ENCODE data around the gene ST7.
A peak's percentile ranks its signal among the peaks of the same experiment; 100 is the strongest.

Gene ST7

DNA sequence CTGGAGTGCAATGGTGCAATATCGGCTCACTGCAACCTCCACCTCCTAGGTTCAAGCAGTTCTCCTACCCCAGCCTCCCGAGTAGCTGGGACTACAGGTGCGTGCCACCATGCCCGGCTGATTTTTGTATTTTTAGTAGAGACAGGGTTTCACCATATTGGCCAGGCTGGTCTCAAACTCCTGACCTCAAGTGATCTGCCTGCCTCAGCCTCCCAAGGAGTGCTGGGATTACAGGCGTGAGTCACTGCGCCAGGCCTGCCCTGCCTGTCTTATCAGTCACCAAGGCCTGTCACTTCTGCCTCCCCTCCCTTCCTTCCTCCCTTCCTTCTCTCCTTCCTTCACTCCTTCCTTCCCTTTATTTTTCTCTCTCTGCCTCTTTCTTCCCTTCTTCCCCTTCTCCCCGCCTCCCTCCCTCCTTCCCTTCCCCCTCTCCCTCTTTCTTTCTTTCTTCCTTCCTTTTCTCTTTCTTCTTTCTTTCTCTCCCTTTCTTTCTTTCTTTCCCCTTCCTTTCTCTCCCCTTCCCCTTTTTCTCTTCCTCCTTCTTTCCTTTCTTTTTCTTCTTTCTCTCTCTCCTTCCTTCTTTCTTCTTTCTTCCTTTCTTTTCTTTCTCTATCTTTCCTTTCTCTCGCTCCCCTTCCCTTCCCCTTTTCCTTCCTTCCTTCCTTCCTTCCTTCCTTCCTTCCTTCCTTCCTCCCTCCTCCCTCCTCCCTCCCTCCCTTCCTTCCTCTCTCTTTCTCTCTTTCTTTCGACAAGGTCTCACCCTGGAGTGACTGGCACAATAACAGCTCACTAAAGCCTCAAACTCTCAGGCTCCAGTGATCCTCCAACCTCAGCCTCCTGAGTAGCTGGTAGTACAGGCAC, 3.1 kb upstream of the ST7 start:
- no peak overlapping the region for H3K4me3 ChIP-seq (ENCODE audit: insufficient read depth, low read depth, low read length, poor library complexity, severe bottlenecking)
- peaks cover 7% of the 10 kb centered on the region for H3K4me1 ChIP-seq (ENCODE audit: control insufficient read depth, insufficient read depth, low read length, poor library complexity, severe bottlenecking)
- no peak for DNase-seq
- H3K27me3 ChIP-seq (replicated peaks; ENCODE audit: control insufficient read depth, insufficient read depth, low read length, poor library complexity, severe bottlenecking) = no peaks in the 10 kb centered on the region
- no peaks in the 10 kb centered on the region for H3K36me3 ChIP-seq (ENCODE audit: control insufficient read depth, insufficient read depth, low read length)
- H3K9me3 ChIP-seq (ENCODE audit: control insufficient read depth, low read length) = no peaks in the 10 kb centered on the region
- H3K27ac ChIP-seq (ENCODE audit: insufficient read depth, low read length, poor library complexity, severe bottlenecking) = no peak overlapping the region

GRCh38 chr7:116950889-116951351, 2.4 kb upstream of the ST7 start:
- H3K27me3 ChIP-seq (replicated peaks; ENCODE audit: control insufficient read depth, insufficient read depth, low read length, poor library complexity, severe bottlenecking) = no peaks in the 10 kb centered on the region
- no peaks in the 10 kb centered on the region for H3K9me3 ChIP-seq (ENCODE audit: control insufficient read depth, low read length)
- H3K4me3 ChIP-seq (ENCODE audit: insufficient read depth, low read depth, low read length, poor library complexity, severe bottlenecking) = no peak overlapping the region
- DNase-seq = no peak
- no peak overlapping the region for H3K27ac ChIP-seq (ENCODE audit: insufficient read depth, low read length, poor library complexity, severe bottlenecking)
- peaks cover 7% of the 10 kb centered on the region for H3K4me1 ChIP-seq (ENCODE audit: control insufficient read depth, insufficient read depth, low read length, poor library complexity, severe bottlenecking)
- no peaks in the 10 kb centered on the region for H3K36me3 ChIP-seq (ENCODE audit: control insufficient read depth, insufficient read depth, low read length)

- H3K36me3 ChIP-seq (ENCODE audit: control insufficient read depth, insufficient read depth, low read length) = no peaks in the 10 kb centered on the region
- no peak for DNase-seq
- H3K9me3 ChIP-seq (ENCODE audit: control insufficient read depth, low read length) = no peaks in the 10 kb centered on the region
- no peak overlapping the region for H3K4me3 ChIP-seq (ENCODE audit: insufficient read depth, low read depth, low read length, poor library complexity, severe bottlenecking)
- no peaks in the 10 kb centered on the region for H3K27me3 ChIP-seq (replicated peaks; ENCODE audit: control insufficient read depth, insufficient read depth, low read length, poor library complexity, severe bottlenecking)
- H3K4me1 ChIP-seq (ENCODE audit: control insufficient read depth, insufficient read depth, low read length, poor library complexity, severe bottlenecking) = peaks cover 7% of the 10 kb centered on the region
- no peak overlapping the region for H3K27ac ChIP-seq (ENCODE audit: insufficient read depth, low read length, poor library complexity, severe bottlenecking)
Measured at GRCh38 chr7:116951366-116952292, 1.7 kb upstream of the ST7 start.

- peak overlapping the region; percentile 78 for H3K4me3 ChIP-seq (ENCODE audit: insufficient read depth, low read depth, low read length, poor library complexity, severe bottlenecking)
Measured at GRCh38 chr7:116952635-116953371, 498 bp upstream of the ST7 start.

DNA sequence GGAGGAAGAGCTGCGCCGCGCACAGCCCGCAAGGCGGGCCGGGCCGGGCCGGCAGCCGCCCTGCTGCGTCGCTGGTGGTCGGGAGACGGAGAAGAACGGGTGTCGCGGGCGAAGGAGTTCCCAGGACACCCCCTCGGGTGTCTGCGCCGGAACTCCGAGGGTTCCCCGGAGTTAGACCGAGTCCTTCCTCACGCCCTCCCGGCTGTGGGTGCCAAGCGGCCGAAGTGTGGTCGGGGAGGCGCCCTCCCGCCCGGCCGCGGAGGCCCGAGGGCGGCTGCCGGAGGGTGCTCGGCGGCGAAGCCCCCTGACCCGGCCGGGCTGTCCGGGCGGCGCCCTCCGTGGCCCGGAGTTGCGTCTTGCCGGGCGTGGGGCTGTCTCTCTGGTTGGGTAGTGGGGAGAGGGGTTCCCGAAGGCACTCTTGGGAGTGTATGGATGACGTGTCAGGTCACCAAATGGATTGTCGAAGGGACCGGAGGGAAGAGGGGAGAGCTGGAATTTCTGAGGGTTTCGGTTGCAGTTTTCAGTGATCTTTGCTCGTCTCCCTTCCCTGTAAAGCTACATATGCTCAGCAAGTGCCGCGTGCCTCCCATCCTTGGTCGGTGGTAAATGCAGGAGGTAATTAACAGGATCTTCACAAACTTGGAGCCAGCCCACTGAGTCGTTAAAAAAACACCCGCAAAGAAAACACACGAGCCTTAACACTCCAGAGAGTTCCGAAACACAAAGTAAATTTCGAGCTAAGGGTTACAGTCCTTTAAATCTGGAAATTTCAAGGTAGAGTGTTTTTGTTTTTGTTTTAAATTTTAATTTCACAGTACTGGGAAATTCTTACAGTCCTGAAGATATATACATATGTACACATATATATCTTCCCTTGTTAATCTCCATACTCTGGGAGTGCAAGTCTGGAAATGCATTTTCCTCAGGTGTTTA, 871 bp downstream of the ST7 start:
- Histone ChIP-seq H3K4me3 (ENCODE audit: insufficient read depth, low read depth, low read length, poor library complexity, severe bottlenecking) (peak overlapping the region; percentile 78), H3K27ac (ENCODE audit: insufficient read depth, low read length, poor library complexity, severe bottlenecking) (peak overlapping the region; percentile 50), H3K4me1 (ENCODE audit: control insufficient read depth, insufficient read depth, low read length, poor library complexity, severe bottlenecking) (peaks cover 7% of the 10 kb centered on the region), H3K36me3 (ENCODE audit: control insufficient read depth, insufficient read depth, low read length) (no peaks in the 10 kb centered on the region), H3K9me3 (ENCODE audit: control insufficient read depth, low read length) (no peaks in the 10 kb centered on the region), H3K27me3 (replicated peaks; ENCODE audit: control insufficient read depth, insufficient read depth, low read length, poor library complexity, severe bottlenecking) (no peaks in the 10 kb centered on the region)
- DNase-seq = peak in 1 of 3 donors; percentile 23

More at GRCh38 chr7:116952635-116953371, 498 bp upstream of the ST7 start:
- H3K9me3 ChIP-seq (ENCODE audit: control insufficient read depth, low read length) = no peaks in the 10 kb centered on the region
- no peaks in the 10 kb centered on the region for H3K36me3 ChIP-seq (ENCODE audit: control insufficient read depth, insufficient read depth, low read length)
- H3K27me3 ChIP-seq (replicated peaks; ENCODE audit: control insufficient read depth, insufficient read depth, low read length, poor library complexity, severe bottlenecking) = no peaks in the 10 kb centered on the region
- DNase-seq = no peak
- peak overlapping the region; percentile 52 for H3K27ac ChIP-seq (ENCODE audit: insufficient read depth, low read length, poor library complexity, severe bottlenecking)
- peaks cover 7% of the 10 kb centered on the region for H3K4me1 ChIP-seq (ENCODE audit: control insufficient read depth, insufficient read depth, low read length, poor library complexity, severe bottlenecking)

- Histone ChIP-seq H3K4me1 (ENCODE audit: control insufficient read depth, insufficient read depth, low read length, poor library complexity, severe bottlenecking) (peaks cover 7% of the 10 kb centered on the region), H3K27ac (ENCODE audit: insufficient read depth, low read length, poor library complexity, severe bottlenecking) (no peak overlapping the region), H3K4me3 (ENCODE audit: insufficient read depth, low read depth, low read length, poor library complexity, severe bottlenecking) (no peak overlapping the region), H3K9me3 (ENCODE audit: control insufficient read depth, low read length) (no peaks in the 10 kb centered on the region), H3K36me3 (ENCODE audit: control insufficient read depth, insufficient read depth, low read length) (no peaks in the 10 kb centered on the region), H3K27me3 (replicated peaks; ENCODE audit: control insufficient read depth, insufficient read depth, low read length, poor library complexity, severe bottlenecking) (no peaks in the 10 kb centered on the region)
- no peak for DNase-seq
Measured at GRCh38 chr7:116955340-116955739, 2.0 kb downstream of the ST7 start.

DNA sequence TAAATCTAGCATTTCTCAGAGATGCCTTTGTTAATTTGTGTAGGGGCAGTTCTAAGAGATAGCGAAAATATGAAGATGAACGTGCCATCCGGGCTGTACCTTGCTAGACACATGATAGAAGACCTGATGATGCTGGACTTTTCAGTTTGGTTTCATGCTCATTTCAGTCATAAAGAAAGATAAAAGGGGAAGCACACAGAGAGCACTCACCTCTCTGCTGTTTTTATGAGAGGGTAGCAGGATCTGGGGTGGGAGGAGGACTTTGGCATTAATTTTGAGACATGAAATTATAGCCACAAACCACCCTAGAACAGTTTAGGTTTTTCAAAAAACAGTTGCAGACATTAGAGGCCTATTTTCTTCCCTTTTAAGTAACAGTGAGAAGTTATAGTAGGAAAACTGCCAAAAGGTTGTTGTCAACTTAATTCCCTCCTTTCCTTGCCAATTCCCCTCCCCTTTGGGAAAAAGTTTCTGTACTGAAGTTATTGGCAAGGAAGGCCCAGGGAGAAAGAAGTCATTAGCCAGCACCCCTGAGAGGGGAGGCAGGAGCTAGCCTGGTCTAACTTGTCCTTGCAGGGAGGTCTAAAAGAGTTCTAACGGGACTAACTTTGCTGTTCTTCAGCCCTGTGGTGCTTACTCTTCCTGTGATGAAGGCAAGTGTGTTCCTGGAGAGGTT, 2.6 kb downstream of the ST7 start:
- DNase-seq = no peak
- Histone ChIP-seq H3K4me1 (ENCODE audit: control insufficient read depth, insufficient read depth, low read length, poor library complexity, severe bottlenecking) (peaks cover 7% of the 10 kb centered on the region), H3K9me3 (ENCODE audit: control insufficient read depth, low read length) (no peaks in the 10 kb centered on the region), H3K36me3 (ENCODE audit: control insufficient read depth, insufficient read depth, low read length) (no peaks in the 10 kb centered on the region), H3K27ac (ENCODE audit: insufficient read depth, low read length, poor library complexity, severe bottlenecking) (no peak overlapping the region), H3K4me3 (ENCODE audit: insufficient read depth, low read depth, low read length, poor library complexity, severe bottlenecking) (no peak overlapping the region), H3K27me3 (replicated peaks; ENCODE audit: control insufficient read depth, insufficient read depth, low read length, poor library complexity, severe bottlenecking) (no peaks in the 10 kb centered on the region)

DNA sequence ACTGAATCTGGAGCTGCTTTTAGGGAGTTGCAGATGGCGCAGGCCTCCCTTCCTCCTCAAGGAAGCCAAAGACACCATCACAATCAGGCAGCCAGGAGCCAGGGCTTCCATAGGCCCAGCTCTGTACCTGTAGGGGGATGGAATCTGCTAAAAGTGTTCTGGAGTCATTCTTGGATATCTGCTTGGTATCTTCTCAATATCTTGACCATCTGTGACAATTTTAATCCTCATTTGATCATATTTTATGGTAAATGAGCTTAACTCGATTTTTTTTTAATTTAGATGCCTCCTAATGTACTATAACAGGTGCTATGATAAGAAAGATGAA, 3.1 kb downstream of the ST7 start:
- H3K36me3 ChIP-seq (ENCODE audit: control insufficient read depth, insufficient read depth, low read length) = no peaks in the 10 kb centered on the region

More for the DNA sequence above, 3.1 kb downstream of the ST7 start:
- Histone ChIP-seq H3K4me1 (ENCODE audit: control insufficient read depth, insufficient read depth, low read length, poor library complexity, severe bottlenecking) (peaks cover 7% of the 10 kb centered on the region), H3K9me3 (ENCODE audit: control insufficient read depth, low read length) (no peaks in the 10 kb centered on the region), H3K27ac (ENCODE audit: insufficient read depth, low read length, poor library complexity, severe bottlenecking) (no peak overlapping the region), H3K27me3 (replicated peaks; ENCODE audit: control insufficient read depth, insufficient read depth, low read length, poor library complexity, severe bottlenecking) (no peaks in the 10 kb centered on the region), H3K4me3 (ENCODE audit: insufficient read depth, low read depth, low read length, poor library complexity, severe bottlenecking) (no peak overlapping the region)
- no peak for DNase-seq
